Measurements from ENCODE around the gene CDC42EP2.

The CDC42EP2 gene

DNA sequence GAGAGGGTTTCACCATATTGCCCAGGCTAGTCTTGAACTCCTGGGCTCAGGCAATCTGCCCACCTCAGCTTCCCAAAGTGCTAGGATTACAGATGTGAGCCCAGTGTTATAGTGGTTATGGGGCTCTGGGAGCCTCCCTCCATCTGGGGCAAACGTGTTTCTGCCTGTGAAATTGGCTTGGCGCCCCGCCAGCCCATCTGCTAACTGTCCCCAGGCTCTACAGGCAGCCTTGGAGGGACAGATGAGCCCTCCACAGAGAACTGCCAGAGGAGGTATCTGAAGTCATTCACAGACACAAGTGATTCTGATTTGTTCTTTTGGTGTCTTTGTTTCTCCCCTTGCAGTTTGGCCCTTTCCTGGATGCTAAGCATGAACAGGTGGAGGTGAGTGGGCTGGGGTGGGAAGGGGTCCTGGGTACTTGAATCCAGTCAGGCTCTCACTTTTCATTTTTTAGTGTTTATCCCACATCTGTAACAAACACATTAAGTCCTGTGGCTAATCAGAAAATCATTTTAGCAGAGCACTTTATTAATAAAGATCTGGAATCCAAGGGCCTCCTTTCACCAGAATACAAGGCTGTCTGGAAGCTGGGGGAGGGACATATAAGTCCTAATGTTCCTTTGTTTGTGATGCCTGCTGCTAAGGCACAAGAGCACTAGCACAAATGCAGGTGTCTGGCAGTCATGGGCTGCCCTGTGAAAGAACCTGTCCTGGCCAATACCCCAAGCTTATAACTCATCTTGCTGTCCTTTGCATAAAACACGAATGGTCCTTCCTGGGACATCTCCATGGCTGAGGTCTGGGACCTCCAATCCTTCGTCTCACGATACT, 25.7 kb upstream of the CDC42EP2 start:
- TF ChIP-seq, protein P1, sequence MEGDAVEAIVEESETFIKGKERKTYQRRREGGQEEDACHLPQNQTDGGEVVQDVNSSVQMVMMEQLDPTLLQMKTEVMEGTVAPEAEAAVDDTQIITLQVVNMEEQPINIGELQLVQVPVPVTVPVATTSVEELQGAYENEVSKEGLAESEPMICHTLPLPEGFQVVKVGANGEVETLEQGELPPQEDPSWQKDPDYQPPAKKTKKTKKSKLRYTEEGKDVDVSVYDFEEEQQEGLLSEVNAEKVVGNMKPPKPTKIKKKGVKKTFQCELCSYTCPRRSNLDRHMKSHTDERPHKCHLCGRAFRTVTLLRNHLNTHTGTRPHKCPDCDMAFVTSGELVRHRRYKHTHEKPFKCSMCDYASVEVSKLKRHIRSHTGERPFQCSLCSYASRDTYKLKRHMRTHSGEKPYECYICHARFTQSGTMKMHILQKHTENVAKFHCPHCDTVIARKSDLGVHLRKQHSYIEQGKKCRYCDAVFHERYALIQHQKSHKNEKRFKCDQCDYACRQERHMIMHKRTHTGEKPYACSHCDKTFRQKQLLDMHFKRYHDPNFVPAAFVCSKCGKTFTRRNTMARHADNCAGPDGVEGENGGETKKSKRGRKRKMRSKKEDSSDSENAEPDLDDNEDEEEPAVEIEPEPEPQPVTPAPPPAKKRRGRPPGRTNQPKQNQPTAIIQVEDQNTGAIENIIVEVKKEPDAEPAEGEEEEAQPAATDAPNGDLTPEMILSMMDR (IDR thresholded peaks at IDR 0.05; ENCODE audit: control extremely low read depth, extremely low read depth, low read depth, missing control alignments), result no peak
- DNase-seq (ENCODE audit: extremely low spot score), result no peak
- ChIA-PET POLR2A (interaction anchor here (0.6 kb wide), 1 partner anchor 292 kb away, joined by 3 read pairs; the partner anchor contains the start of gene BATF2), CTCF (interaction anchor here (1.0 to 39.5 kb wide), 7 partner anchors 9 to 83 kb away, joined by 3 to 686 read pairs (median 11); partner anchors contain the start of gene CDC42EP2)

DNA sequence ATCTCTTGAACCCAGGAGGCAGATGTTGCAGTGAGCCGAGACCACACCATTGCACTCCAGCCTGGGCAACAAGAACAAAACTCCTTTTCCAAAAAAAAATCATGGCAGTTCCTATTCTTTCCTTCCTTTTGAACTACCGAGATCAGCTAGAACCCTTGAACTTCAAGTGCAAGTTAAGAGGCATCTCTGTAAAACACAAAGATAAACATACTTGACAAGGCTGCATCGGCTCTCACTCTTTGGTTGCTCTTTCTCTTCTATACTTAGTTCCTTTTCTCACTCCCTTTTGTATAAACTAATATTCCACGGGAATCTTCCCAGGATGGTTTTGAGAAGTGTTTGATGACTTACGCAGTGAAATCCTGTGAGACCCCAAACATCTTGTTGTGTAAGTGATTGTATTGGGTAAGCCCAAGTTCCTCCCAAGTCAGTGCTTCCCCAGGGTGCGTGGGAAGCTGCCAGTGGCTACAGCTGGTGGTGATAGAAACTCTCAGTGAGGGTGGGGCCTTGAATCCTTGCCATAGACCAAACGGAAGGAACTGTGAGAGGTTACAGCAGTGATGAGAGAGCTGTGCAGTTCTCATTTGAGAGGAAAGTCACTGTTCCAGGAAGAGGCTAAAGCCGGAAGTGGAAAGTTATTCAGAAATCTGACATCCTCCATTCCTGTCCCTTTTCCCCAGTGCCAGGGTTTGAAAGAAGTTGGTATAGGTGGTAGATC, 24.1 kb upstream of the CDC42EP2 start:
- DNase-seq (ENCODE audit: extremely low spot score), result no peak
- ChIA-PET CTCF (interaction anchor here (0.5 to 39.5 kb wide), 5 partner anchors 10 to 126 kb away, joined by 3 to 686 read pairs (median 36); partner anchors contain the start of gene CDC42EP2), POLR2A (interaction anchor here (1.0 kb wide), 1 partner anchor 43 kb away, joined by 3 read pairs; the partner anchor contains the start of gene DPF2)
- TF ChIP-seq, protein P1 (IDR thresholded peaks at IDR 0.05; ENCODE audit: control extremely low read depth, extremely low read depth, low read depth, missing control alignments), result no peak

DNA sequence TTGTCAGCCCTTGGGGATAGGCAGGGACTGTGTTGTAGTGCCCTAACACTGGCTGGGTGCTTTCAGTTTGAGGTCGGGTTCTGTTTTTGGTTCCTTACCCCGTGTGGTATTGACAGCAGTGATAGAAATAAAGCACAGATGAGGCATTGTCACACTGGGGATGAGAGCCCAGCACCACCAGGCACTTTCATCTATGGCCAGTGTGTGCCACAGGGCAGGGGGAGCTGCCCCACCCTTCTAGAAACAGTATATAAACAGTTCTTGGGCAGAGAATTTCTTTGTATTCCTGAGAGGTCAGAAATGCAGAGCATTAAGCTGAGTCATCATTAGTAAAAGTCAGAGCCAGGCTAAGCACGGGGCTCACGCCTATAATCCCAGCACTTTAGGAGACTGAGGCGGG, 23.1 kb upstream of the CDC42EP2 start:
- POLR2A ChIA-PET, result no interaction called here
- CTCF ChIA-PET, result interaction anchor here (4.5 to 39.5 kb wide), 3 partner anchors 17 to 39 kb away, joined by 36 to 686 read pairs (median 52); partner anchors contain the start of gene CDC42EP2

DNA sequence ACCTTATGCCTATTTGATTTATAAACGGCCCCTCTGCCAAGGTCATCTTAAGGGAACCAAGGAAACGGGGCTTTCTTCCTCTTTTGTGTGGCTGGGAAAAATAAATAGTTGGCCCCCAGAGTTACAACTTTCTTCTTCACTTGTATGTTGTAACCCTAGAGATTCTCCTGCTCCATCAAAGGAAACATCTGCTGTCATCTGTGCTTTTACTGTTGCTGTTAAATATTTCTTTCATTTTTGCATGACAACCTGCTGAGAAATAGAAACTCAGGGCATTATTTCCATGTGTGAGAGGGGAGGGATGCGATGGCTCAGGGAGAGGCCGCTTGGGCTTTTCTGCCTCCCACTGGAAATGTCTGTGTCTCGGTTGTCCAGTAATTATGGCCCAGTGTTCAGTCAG, 21.8 kb upstream of the CDC42EP2 start:
- CTCF ChIA-PET, result interaction anchor here (4.5 to 39.5 kb wide), 3 partner anchors 18 to 37 kb away, joined by 36 to 686 read pairs (median 52); partner anchors contain the start of gene CDC42EP2

More for the DNA sequence above, 23.1 kb upstream of the CDC42EP2 start:
- TF ChIP-seq, protein P1 (IDR thresholded peaks at IDR 0.05; ENCODE audit: control extremely low read depth, extremely low read depth, low read depth, missing control alignments), result no peak
- no peak for DNase-seq (ENCODE audit: extremely low spot score)

DNA sequence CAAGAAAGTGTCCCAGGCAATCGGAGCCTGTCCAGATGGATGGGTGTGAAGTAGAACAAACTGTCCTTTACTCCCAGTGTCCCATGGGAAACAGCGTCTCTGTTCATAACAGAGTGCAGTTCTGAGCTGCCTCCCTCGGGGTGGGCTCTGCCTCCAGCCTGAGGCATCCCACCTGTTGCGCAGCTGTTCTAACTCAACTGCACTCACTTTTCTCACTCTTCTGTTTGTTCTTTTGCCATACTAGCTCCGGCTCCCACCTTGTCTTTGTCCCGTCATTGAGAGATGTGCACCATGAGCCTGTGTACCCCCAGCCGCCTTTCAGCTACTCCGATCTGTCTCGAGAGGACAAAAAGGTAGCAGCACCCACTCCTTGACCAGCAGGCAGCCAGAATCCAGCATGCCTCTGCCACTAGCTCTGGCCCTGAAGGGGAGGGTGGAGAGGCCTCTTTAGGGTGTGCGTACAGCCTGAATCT, 20.7 kb upstream of the CDC42EP2 start:
- no peak for DNase-seq (ENCODE audit: extremely low spot score)
- POLR2A ChIA-PET, result no interaction called here
- CTCF ChIA-PET, result interaction anchor here (0.9 to 39.5 kb wide), 5 partner anchors 16 to 68 kb away, joined by 3 to 686 read pairs (median 3); partner anchors contain the start of gene CDC42EP2
- TF ChIP-seq, protein P1 (IDR thresholded peaks at IDR 0.05; ENCODE audit: control extremely low read depth, extremely low read depth, low read depth, missing control alignments), result no peak

More for the DNA sequence above, 21.8 kb upstream of the CDC42EP2 start:
- TF ChIP-seq, protein P1 (IDR thresholded peaks at IDR 0.05; ENCODE audit: control extremely low read depth, extremely low read depth, low read depth, missing control alignments), result no peak
- POLR2A ChIA-PET, result no interaction called here
- no peak for DNase-seq (ENCODE audit: extremely low spot score)

DNA sequence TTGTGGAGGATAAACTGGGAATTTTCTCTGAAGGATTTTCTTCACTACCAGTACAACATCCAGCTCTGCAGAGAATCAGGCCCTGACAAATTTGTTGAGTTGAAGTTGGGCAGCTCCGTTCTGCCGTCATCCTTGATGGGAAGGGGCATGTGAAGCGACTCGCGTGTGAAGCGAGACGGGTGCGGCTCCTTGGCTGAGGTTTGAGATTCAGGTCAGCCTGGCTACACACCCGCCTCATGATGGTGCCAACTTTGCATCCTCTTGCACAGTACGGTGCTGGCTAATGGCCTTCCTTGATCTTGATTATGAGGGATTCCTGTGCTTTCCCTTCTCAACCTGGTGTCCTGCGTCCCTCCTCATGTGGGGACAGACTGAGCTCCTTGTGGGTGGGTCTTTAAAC, 19.7 kb upstream of the CDC42EP2 start:
- DNase-seq (ENCODE audit: extremely low spot score), result no peak
- POLR2A ChIA-PET, result no interaction called here
- TF ChIP-seq, protein P1 (IDR thresholded peaks at IDR 0.05; ENCODE audit: control extremely low read depth, extremely low read depth, low read depth, missing control alignments), result no peak
- CTCF ChIA-PET, result interaction anchor here (1.0 to 39.5 kb wide), 6 partner anchors 15 to 590 kb away, joined by 3 to 686 read pairs (median 7); partner anchors contain the start of gene CDC42EP2

All from GM10248 (cell line).